ENCODE results near the gene DCTD. TPM values are rescaled to one million over a fixed set of nuclear protein-coding genes. Genes with fewer than 3 reads are reported as not detected.

Gene DCTD
- total RNA-seq, 1 donor from 2014 or later: 105 TPM

DNA sequence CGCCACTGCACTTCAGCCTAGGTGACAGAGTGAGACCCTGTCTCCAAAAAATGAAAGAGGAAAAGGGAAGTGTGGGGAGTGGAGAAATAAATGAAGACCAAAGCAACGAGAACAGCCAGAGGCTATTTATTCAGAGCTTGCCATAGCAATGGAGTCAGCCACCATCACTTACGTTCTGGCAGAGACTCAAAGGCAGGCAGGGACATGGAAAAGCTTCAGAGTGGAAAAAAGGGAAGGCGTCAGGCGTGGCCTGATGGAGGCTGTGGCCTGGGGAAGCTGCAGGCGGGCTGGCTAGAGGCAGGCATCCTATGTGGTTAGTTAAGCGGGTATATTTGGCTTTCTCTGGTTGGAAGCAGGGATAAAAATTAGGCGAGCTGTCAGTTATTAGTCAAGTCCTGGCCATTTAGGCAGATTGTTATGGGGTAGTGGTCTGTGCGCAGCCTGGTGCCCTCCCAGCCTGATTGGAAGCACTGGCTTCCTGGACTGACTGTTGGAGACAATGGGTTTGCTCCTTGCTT, 73.3 kb downstream of the DCTD start:
- TF ChIP-seq, protein P1, sequence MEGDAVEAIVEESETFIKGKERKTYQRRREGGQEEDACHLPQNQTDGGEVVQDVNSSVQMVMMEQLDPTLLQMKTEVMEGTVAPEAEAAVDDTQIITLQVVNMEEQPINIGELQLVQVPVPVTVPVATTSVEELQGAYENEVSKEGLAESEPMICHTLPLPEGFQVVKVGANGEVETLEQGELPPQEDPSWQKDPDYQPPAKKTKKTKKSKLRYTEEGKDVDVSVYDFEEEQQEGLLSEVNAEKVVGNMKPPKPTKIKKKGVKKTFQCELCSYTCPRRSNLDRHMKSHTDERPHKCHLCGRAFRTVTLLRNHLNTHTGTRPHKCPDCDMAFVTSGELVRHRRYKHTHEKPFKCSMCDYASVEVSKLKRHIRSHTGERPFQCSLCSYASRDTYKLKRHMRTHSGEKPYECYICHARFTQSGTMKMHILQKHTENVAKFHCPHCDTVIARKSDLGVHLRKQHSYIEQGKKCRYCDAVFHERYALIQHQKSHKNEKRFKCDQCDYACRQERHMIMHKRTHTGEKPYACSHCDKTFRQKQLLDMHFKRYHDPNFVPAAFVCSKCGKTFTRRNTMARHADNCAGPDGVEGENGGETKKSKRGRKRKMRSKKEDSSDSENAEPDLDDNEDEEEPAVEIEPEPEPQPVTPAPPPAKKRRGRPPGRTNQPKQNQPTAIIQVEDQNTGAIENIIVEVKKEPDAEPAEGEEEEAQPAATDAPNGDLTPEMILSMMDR (IDR thresholded peaks at IDR 0.05; ENCODE audit: insufficient read depth, low read length, severe bottlenecking): no peak
- DNase-seq (ENCODE audit: low read depth): peak; percentile 55
- Histone ChIP-seq H3K4me3 (ENCODE audit: low read depth, low read length) (no peak overlapping the region), H3K27me3 (ENCODE audit: control insufficient read depth, insufficient read depth, low read length) (no peaks in the 10 kb centered on the region), H3K36me3 (ENCODE audit: control insufficient read depth, insufficient read depth, low read length) (no peaks in the 10 kb centered on the region)
- no peak for FAIRE-seq

DNA sequence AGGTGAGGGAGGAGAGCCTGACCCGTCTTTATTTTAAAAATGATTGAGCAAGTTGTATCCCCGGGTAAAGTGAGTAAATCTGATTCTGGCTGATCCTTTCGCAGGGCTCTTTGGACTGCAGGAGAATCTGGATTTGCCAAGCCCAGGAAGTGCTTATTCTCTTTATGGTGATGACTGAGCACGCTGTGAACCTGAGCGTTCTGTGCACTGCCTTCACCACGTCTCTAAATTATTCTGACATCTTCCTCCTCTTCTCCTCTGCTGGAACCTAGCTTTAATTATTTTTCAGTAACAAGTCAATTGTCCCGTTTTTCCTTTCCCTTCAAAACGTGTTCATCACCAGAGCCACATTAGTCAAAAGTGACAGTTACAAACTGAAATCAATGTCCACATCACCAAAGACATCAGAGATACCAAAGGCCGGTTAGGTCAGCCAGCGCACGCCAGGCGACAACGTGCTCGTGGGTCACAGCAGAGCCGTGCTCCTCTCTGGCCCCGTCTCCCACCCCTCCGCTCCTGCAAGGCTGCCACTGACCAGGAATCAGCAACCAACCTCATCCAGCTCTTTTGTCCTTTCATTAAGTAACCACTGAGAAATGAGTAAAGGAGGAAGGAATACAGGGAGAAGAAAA, 74.3 kb downstream of the DCTD start:
- no peak overlapping the region for H3K4me3 ChIP-seq (ENCODE audit: low read depth, low read length)
- DNase-seq (ENCODE audit: low read depth): no peak
- TF ChIP-seq, protein P1 (IDR thresholded peaks at IDR 0.05; ENCODE audit: insufficient read depth, low read length, severe bottlenecking): no peak
- H3K27me3 ChIP-seq (ENCODE audit: control insufficient read depth, insufficient read depth, low read length): no peaks in the 10 kb centered on the region
- H3K36me3 ChIP-seq (ENCODE audit: control insufficient read depth, insufficient read depth, low read length): no peaks in the 10 kb centered on the region
- FAIRE-seq: no peak

DNA sequence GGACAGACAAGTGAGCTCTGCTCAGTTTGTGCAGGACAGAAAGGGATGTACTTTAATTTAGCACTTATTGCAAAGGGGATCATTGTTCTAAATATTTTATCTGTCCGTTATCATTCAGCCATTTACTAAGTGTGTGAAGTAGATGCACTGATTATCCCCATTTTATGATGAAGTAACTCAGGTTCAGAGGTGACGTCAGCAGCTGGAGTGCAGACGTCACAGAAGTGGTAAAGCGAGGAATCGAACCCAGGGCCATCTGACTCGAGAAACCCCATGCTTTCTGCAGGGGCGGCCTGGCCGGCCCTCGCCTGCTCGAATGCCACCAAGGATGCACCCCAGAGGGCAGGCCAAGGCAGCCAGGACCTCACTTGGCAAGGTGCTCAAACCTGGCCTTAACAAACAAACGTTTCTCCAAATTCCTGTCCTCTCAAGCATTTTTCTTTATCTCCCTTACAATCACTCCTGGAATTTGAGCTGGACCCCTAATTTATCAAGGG, 75.0 kb downstream of the DCTD start:
- Histone ChIP-seq H3K27me3 (ENCODE audit: control insufficient read depth, insufficient read depth, low read length) (no peaks in the 10 kb centered on the region), H3K36me3 (ENCODE audit: control insufficient read depth, insufficient read depth, low read length) (no peaks in the 10 kb centered on the region), H3K4me3 (ENCODE audit: low read depth, low read length) (no peak overlapping the region)
- TF ChIP-seq, protein P1 (IDR thresholded peaks at IDR 0.05; ENCODE audit: insufficient read depth, low read length, severe bottlenecking): no peak
- DNase-seq (ENCODE audit: low read depth) (no peak), FAIRE-seq (no peak)

DNA sequence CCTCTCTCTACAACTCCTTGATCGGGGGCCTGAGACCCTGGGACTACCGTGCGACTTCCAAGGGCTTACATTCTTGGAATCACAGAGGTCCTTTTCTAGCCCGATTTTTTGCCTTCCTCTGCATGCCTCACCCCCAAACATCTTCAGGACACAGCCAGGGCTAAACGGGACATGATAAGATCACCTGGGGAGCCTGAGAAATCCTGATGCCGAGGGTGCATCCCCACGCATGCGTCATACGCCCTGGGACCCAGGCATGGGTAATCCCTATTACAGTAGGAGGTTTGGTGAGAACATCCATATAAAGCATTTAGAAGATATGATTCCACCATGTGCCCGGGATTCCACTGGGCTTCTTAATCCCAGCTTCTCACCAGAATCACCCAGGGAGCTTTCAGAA, 77.1 kb downstream of the DCTD start:
- no peak for FAIRE-seq
- no peak overlapping the region for H3K4me3 ChIP-seq (ENCODE audit: low read depth, low read length)
- DNase-seq (ENCODE audit: low read depth): no peak
- no peaks in the 10 kb centered on the region for H3K27me3 ChIP-seq (ENCODE audit: control insufficient read depth, insufficient read depth, low read length)
- H3K36me3 ChIP-seq (ENCODE audit: control insufficient read depth, insufficient read depth, low read length): no peaks in the 10 kb centered on the region
- TF ChIP-seq, protein P1 (IDR thresholded peaks at IDR 0.05; ENCODE audit: insufficient read depth, low read length, severe bottlenecking): no peak

Other genes with a start within 250 kb of the DCTD start
- gene WWC2, start 181.9 kb upstream of the DCTD start, total RNA-seq: 13.2 and 13.4 TPM in 2 replicates